Stromal cell of bone marrow (primary cell): ENCODE measurements around the gene NELFCD.
A peak's percentile ranks its signal among the peaks of the same experiment; 100 is the strongest.
"Not testable (repeated sequence)": the region's sequence is repeated elsewhere in the genome, so short reads cannot be mapped to it uniquely, and the experiment has no call there.

Source experiments
- DNase-seq: peaks from one replicate; pipeline ENCODE4 v3.0.0-alpha.2; 2012; ENCODE audit warnings: low read depth

The NELFCD gene

GRCh38 chr20:59025511-59025910 lies 44.5 kb downstream of the NELFCD start:
- DNase-seq, result no peak

DNA sequence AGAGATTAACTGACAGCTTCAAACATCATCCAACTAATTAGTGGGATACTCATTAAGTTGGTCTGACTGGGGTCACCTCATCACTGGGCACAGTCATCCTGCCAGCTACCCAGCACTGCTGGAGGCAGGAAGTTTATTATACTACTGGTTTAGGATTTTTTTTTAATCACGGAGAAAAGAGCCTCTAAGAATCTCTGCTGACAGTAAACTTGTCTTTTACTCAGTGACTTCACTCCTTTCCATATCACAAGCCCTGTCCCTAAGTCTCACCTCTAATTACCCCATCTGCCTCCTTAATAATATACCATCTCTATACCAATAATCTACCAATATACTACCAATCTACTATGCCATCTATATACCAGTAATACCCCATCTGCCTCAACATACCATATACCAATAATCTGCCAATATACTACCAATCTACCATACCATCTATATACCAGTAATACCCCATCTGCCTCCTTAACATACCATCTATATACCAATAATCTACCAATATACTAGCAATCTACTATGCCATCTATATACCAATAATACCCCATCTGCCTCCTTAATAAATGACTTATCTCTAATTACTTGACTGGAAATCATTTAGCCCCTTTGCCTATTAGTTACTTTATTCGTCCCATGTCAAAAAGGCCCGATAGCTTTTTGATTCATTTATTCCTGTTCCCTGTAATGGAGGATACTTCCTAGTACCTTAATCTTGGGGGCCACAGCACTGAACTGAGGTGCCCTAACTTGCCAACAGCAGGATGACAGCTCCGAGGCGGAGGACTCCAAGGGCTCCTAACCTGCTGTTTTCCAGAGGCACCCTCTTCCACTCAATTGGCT lies 46.1 kb downstream of the NELFCD start:
- DNase-seq, result no peak

DNA sequence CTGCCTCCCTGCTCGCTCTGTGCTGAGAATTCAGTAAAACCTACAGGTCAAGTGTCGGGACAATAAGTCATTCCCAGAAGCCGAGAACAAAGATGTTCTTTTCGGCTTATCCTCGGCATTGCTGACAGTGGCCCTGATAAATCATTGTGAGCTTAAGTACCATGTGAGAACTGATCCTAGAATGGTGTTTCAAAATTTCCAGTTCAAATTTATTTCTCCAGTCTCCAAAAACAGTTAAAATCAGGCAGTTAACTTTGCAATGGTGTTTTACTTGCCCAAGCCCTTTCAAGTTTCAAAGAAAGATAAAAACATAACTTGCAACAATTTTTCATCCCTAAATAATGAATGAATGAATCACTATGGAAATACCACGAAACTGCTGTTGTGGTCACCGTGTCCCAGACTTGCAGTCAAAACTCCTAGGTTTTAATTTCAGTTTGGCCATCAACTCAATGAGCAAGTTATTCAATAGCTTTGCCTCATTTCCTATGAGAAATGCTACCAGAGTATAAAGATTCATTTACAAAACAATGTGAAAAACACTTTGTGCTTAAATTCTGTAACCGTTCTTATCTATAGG lies 46.8 kb downstream of the NELFCD start:
- peak; percentile 81 for DNase-seq

DNA sequence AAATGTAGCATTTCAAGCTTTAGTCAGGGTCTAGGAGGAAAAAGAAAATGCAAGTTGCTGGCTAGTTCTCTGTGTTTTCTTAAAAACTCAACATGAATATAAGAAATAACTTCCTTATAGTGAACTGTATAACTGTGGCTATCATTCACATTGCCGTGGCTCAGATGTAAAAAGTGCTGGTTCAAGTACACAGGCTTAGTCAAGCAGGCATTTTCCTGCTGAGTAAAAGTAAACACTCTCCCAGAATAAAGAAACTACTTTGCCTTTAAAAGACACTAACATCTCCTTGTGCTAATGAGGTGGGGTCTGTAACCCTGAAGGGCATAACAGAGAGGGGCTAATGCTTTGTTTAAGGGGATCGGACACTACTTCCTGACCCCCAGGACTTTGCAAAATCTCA lies 47.8 kb downstream of the NELFCD start:
- no peak for DNase-seq

GRCh38 chr20:59030911-59031563 lies 50.0 kb downstream of the NELFCD start:
- DNase-seq, result no peak

- no peak for DNase-seq
These were observed 50.5 kb downstream of the NELFCD start for GRCh38 chr20:59031564-59032022.

DNA sequence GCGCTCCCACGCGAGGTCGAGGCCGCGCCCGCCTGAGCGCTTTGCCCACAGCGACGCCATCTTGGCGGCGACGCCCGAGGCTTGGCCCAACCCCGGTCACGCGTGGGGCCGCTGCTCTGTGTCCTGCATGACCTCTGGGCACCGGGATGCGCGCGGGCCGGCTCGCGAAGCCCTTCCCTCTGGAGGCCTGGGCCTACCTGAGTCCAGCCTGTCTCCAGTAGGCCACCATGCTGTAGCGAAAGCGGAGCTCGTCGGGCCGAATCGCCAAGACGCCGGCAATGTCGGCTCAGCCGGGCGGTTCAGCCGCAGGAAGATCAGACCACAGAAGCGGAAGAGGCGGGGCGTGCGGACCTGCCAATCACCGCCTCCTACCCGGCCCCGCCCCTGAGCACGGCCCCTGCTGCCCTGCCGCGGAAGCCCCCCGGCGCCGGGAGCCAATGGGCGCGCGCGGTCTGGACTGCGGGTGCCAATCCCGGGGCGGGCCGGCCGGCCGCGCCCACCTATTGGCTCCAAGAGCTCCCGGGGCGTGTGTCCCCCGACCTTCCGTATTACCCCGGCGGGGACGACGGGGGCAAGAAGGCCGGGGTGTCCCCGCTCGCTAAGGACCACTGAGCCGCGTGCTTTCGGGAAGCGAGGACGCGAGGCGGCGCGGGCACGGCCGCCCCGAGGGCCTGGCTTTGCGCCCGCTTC lies 51.1 kb downstream of the NELFCD start, which contains the start of gene ATP5F1E:
TSS of gene ATP5F1E (minus strand) at position 313 of the 690 bp plus-strand sequence. CDS start at position 229, 84 bp downstream.
- peak; percentile 91 for DNase-seq

DNA sequence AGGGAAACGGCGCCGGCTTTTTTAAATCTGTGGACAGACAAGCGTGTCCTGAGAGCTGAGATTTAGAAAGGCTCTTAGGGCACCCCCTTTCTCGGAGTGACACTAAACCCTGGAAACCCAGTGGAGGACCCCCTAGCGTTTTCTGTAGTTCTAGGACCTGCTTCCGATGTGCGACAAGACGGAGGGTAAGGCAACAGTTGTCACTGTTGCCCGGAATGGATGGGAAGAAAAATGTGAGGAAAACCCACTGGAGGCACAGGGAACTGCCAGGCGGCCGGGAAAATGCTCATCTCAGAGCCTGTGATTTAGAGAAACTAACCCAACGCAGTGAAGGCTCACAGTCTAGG lies 51.6 kb downstream of the NELFCD start:
- no peak for DNase-seq

DNA sequence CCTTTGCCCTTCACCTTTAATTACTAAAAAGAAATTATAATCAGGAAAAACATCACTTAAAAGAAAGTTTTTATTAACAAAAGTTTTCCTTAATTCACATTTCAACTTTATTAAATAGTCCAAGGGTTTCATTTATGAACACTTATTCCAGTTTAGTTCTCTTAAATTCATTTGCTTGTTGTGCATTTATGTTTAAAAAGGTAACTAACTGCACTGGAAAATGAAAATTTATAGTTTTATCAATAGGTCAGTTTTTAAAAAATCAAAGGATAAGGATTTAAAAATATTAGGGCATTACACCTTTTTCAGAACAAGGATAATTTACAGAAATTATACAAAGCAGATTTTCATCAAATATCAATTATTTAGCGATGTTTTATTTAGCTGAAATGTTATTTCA lies 52.0 kb downstream of the NELFCD start:
- no peak for DNase-seq

GRCh38 chr20:59033616-59034165 lies 52.6 kb downstream of the NELFCD start:
- no peak for DNase-seq

DNA sequence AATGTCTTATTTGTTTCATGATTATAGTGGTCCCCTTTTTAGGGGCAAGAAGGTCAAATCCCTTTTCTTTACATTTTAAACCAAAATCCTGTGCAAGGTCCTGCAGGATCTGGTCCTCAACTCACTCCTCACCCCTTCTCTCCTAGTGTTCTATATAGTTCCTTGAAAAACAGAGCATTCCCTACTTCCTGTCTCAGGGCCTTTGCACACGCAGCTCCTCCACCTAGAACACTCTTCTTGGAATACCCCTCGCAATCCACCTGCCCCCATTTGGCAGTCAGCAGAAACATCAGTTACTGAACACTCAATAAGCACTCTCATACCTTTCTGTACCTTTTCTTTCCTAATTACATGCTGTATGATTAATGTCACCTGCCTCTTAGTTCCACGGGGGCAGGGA lies 54.3 kb downstream of the NELFCD start:
- no peak for DNase-seq

DNA sequence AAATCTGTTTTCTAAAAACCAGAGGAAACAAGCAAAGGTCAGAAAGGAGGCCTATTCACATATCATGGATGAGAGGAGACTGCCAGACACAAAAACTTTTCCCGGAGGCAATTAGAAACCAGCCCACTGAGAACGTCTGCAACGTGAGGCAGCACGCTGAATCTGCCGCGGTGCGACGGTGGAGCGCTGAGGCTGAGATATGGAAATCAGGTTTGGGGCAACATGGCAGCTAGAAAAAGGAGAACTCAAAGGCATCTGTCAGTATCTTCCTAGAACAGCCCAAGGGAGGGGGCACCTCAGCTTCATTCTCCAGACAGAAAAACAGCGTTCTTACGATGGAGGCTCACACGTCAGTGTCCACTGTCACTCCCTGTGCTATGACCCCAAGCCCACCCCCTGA lies 56.3 kb downstream of the NELFCD start:
- no peak for DNase-seq

GRCh38 chr20:59039233-59039632 lies 58.2 kb downstream of the NELFCD start:
- no peak for DNase-seq

GRCh38 chr20:59040667-59041066 lies 59.6 kb downstream of the NELFCD start:
- DNase-seq, result no peak

DNA sequence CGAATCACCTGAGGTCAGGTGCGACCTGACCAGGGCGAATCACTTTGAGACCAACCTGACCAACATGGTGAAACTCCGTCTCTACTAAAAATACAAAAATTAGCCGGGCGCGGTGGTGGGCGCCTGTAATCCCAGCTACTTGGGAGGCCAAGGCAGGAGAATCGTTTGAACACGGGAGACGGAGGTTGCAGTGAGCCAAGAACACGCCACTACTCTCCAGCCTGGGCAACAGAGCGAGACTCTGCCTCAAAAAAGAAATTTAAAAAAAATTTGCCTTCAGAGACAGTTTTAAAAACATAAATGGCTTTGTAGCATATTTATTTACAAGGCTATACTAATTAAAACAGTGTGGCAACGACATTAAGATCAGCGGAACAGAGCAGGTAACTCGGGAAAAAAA lies 60.4 kb downstream of the NELFCD start:
- DNase-seq, result not testable (repeated sequence)

GRCh38 chr20:59042151-59042795 lies 61.2 kb downstream of the NELFCD start, which contains the start of gene PRELID3B:
TSS of gene PRELID3B (minus strand) at chr20:59042786. CDS start at chr20:59042730, 56 bp downstream.
- no peak for DNase-seq

GRCh38 chr20:59042796-59043631 lies 62.0 kb downstream of the NELFCD start:
- DNase-seq, result peak; percentile 84

DNA sequence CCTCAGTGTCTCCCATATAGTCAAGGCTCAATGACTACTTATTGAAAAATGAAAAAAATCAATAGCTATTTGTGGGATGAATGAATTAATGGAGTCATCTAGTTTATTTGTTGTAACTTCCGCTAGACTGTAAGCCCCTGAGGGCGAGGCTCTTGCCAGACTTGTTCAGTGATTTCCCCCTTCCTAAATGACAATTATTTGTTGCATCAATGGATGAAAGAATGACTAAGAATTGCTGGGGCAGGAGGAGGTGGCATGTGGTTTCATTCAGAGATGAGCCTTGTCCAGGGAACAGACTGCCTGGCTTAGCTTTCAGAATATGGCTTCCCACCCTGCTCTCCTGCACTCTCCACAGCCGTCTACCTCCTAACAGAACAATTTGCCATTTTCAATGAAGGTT lies 62.6 kb downstream of the NELFCD start:
- no peak for DNase-seq

GRCh38 chr20:59044295-59044694 lies 63.2 kb downstream of the NELFCD start:
- DNase-seq, result no peak
